Mammary epithelial cell (primary cell): ENCODE data around the gene NUMB.

Experiments
- EZH2 ChIP-seq: IDR thresholded peaks from 2 replicates; pipeline ENCODE4 v1.6.1; 2012; ENCODE audit warnings: low read length, inconsistent platforms, borderline replicate concordance
- TF ChIP-seq, protein P1 (sequence below), 2 donors: IDR thresholded peaks in 1 of 2; conservative IDR thresholded peaks in 1 of 2; 2 replicates each; pipeline ENCODE4 v1.5.1; 2011 to 2012; ENCODE audit warnings: inconsistent platforms in 2 of 2, low read length in 2 of 2, mild to moderate bottlenecking in 2 of 2, control low read depth in 1 of 2, low read depth in 1 of 2; ENCODE audit not compliant: insufficient read depth in 1 of 2; ENCODE audit errors: extremely low read depth in 1 of 2

DNA sequence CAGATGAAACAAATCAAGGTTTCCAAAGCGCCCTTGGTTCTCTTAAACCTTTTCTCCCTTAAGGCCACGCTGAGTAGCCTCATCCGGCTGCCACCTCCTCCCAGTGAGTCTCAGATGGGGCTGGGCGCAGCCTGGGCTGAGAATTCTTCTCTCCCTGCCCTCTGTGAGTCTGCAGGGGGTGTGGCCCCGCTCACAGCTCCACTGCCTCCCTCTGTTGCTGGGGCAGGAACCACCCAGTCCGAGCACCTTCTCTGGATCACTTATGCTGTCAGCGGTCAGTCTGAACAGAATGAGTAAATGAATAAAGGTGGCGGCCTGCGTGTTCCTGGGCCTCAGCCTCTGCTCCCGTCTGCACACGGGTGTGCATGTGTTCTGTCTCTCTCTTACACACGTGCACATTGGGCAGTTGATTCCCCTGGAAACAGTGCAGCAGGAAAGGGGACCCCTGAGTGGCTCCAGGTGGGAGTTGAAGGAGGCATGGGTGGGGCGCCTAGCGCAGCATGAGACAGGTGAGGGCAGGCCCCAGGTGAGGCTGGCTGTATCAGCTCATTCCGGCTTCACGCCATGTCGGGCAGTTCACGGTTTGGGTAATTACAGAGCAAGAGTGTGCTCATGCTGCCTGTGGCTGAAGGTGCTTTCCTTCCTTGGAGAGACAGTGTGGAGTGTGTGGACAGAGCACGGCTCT, 216.7 kb downstream of the NUMB start:
- TF ChIP-seq, protein P1, sequence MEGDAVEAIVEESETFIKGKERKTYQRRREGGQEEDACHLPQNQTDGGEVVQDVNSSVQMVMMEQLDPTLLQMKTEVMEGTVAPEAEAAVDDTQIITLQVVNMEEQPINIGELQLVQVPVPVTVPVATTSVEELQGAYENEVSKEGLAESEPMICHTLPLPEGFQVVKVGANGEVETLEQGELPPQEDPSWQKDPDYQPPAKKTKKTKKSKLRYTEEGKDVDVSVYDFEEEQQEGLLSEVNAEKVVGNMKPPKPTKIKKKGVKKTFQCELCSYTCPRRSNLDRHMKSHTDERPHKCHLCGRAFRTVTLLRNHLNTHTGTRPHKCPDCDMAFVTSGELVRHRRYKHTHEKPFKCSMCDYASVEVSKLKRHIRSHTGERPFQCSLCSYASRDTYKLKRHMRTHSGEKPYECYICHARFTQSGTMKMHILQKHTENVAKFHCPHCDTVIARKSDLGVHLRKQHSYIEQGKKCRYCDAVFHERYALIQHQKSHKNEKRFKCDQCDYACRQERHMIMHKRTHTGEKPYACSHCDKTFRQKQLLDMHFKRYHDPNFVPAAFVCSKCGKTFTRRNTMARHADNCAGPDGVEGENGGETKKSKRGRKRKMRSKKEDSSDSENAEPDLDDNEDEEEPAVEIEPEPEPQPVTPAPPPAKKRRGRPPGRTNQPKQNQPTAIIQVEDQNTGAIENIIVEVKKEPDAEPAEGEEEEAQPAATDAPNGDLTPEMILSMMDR (conservative IDR thresholded peaks at IDR 0.05 in 1 of 2, IDR thresholded peaks at IDR 0.05 in 1 of 2; ENCODE audit: extremely low read depth in 1 of 2, insufficient read depth in 1 of 2, low read depth in 1 of 2, low read length in 2 of 2) = no peak
- TF ChIP-seq EZH2 = no peak
